ENCODE results near the gene CYTH4. TPM values are rescaled to one million over a fixed set of nuclear protein-coding genes. Genes with fewer than 3 reads are reported as not detected.

Gene CYTH4
- total and polyA plus RNA-seq, 2 donors (not counting 3 experiments of a cell fraction or from before 2014, with no cell fraction given) = 0.06 TPM; not detected in 1

GRCh38 chr22:37303821-37304274 lies 21.5 kb downstream of the CYTH4 start:
- intact Hi-C loops (cut with micrococcal nuclease) = no loop called here
- no peaks in the 10 kb centered on the region for H4K20me1 ChIP-seq (replicated peaks; ENCODE audit: control insufficient read depth, extremely low read depth, insufficient read depth, low read length)
- H3K79me2 ChIP-seq (ENCODE audit: control insufficient read depth, insufficient read depth, low read length) = no peaks in the 10 kb centered on the region
- H3K9me1 ChIP-seq (replicated peaks; ENCODE audit: control insufficient read depth, extremely low read depth, insufficient read depth, low read length) = no peaks in the 10 kb centered on the region
- no peak overlapping the region for H3K4me2 ChIP-seq (ENCODE audit: insufficient read depth, low read length)
- no peak overlapping the region for H3K4me3 ChIP-seq (replicated peaks in 1 of 3; ENCODE audit: insufficient read depth in 1 of 3, low read depth in 1 of 3, low read length in 3 of 3)
- no peaks in the 10 kb centered on the region for H3K36me3 ChIP-seq (ENCODE audit: control insufficient read depth in 2 of 2, extremely low read depth in 1 of 2, insufficient read depth in 2 of 2, low read length in 2 of 2)
- TF ChIP-seq POLR2AphosphoS5 (IDR thresholded peaks at IDR 0.05; ENCODE audit: insufficient read depth, low read depth, low read length) = peak; percentile 47
- TF ChIP-seq, protein P1, sequence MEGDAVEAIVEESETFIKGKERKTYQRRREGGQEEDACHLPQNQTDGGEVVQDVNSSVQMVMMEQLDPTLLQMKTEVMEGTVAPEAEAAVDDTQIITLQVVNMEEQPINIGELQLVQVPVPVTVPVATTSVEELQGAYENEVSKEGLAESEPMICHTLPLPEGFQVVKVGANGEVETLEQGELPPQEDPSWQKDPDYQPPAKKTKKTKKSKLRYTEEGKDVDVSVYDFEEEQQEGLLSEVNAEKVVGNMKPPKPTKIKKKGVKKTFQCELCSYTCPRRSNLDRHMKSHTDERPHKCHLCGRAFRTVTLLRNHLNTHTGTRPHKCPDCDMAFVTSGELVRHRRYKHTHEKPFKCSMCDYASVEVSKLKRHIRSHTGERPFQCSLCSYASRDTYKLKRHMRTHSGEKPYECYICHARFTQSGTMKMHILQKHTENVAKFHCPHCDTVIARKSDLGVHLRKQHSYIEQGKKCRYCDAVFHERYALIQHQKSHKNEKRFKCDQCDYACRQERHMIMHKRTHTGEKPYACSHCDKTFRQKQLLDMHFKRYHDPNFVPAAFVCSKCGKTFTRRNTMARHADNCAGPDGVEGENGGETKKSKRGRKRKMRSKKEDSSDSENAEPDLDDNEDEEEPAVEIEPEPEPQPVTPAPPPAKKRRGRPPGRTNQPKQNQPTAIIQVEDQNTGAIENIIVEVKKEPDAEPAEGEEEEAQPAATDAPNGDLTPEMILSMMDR (IDR thresholded peaks at IDR 0.05; ENCODE audit: extremely low read depth in 1 of 2, insufficient read depth in 1 of 2, low read depth in 1 of 2, low read length in 2 of 2) = no peak
- no peak for TF ChIP-seq EZH2 (IDR thresholded peaks at IDR 0.05; ENCODE audit: borderline replicate concordance, low read depth, low read length, severe bottlenecking)
- no peak for TF ChIP-seq POLR2A (IDR thresholded peaks at IDR 0.05; ENCODE audit: low read depth, low read length)
- peak; percentile 27 for TF ChIP-seq JUN (IDR thresholded peaks at IDR 0.05; ENCODE audit: borderline replicate concordance, insufficient read depth, insufficient read length, low read depth)
- TF ChIP-seq FOS (IDR thresholded peaks at IDR 0.05; ENCODE audit: borderline replicate concordance, insufficient read depth, low read length) = peak; percentile 90
- peak; percentile 50 for TF ChIP-seq MYC (IDR thresholded peaks at IDR 0.05; ENCODE audit: low read depth, low read length)
- TF ChIP-seq MAX (IDR thresholded peaks at IDR 0.05; ENCODE audit: insufficient read depth, insufficient read length) = no peak
- no peak for TF ChIP-seq GATA2 (IDR thresholded peaks at IDR 0.05; ENCODE audit: insufficient read depth, insufficient read length, low read depth, low read length)
- H3K9me3 ChIP-seq (replicated peaks; ENCODE audit: control insufficient read depth, insufficient read depth, low read length) = no peaks in the 10 kb centered on the region
- no peaks in the 10 kb centered on the region for H3K27me3 ChIP-seq (ENCODE audit: control insufficient read depth in 2 of 2, insufficient read depth in 2 of 2, low read length in 2 of 2)
- peak overlapping the region; percentile 18 for H3K27ac ChIP-seq (ENCODE audit: insufficient read depth, low read depth, low read length)
- dilution Hi-C loops (cut with MboI; ENCODE audit: extremely low pct_ligation_motif_present, low sequenced_read_pairs) = no loop called here
- FAIRE-seq (peak; percentile 96), DNase-seq (ENCODE audit: low read depth, low spot score) (peak; percentile 78)
- CTCF ChIA-PET = interaction anchor here (0.7 to 1.7 kb wide), 6 partner anchors 10 to 152 kb away, joined by 3 to 5 read pairs (median 3); partner anchors contain the start of gene CYTH4
- BruUV-seq (replicated peaks) = no TSS peak
- no peak overlapping the region for H2AFZ ChIP-seq (ENCODE audit: low read depth, low read length)
- H3K4me1 ChIP-seq (ENCODE audit: control insufficient read depth, extremely low read depth, insufficient read depth, low read length) = peaks cover 48% of the 10 kb centered on the region
- no peak overlapping the region for H3K9ac ChIP-seq (replicated peaks; ENCODE audit: extremely low read depth, insufficient read depth, low read length)
- POLR2A ChIA-PET = no interaction called here

Measured in endothelial cell of umbilical vein (primary cell).